Activated naive CD8-positive, alpha-beta T cell treated with anti-CD3 and anti-CD28 coated beads for 36 hours (primary cell): Measurements from ENCODE around the gene ETS1. TPM values are rescaled to one million over a fixed set of nuclear protein-coding genes. Genes with fewer than 3 reads are reported as not detected.

Source experiments
- DNase-seq: peaks from one replicate; pipeline ENCODE4 v3.0.0; 2021
- H3K27ac Mint-ChIP-seq: one replicate; pipeline ENCODE4 v1.8.0; 2022; ENCODE audit warnings: mild to moderate bottlenecking, moderate library complexity, mixed read lengths
- H3K27me3 Mint-ChIP-seq: one replicate; pipeline ENCODE4 v1.8.0; 2022; ENCODE audit warnings: mild to moderate bottlenecking, mixed read lengths
- H3K36me3 Mint-ChIP-seq: one replicate; pipeline ENCODE4 v1.8.0; 2021; ENCODE audit warnings: mild to moderate bottlenecking, mixed read lengths
- H3K4me1 Mint-ChIP-seq: one replicate; pipeline ENCODE4 v1.8.0; 2021; ENCODE audit warnings: mixed read lengths
- H3K4me3 Mint-ChIP-seq: one replicate; pipeline ENCODE4 v1.8.0; 2022; ENCODE audit warnings: mild to moderate bottlenecking, moderate library complexity, mixed read lengths
- H3K9me3 Mint-ChIP-seq: one replicate; pipeline ENCODE4 v1.8.0; 2022; ENCODE audit warnings: mixed read lengths
- total RNA-seq, 2 experiments: library from RNA; stranded (reverse); gene quantifications; one replicate each; pipeline ENCODE4 v1.2.3, GENCODE V29; 2021

ETS1 gene
- total RNA-seq, 2 experiments from 2014 or later: 426 to 430 TPM

DNA sequence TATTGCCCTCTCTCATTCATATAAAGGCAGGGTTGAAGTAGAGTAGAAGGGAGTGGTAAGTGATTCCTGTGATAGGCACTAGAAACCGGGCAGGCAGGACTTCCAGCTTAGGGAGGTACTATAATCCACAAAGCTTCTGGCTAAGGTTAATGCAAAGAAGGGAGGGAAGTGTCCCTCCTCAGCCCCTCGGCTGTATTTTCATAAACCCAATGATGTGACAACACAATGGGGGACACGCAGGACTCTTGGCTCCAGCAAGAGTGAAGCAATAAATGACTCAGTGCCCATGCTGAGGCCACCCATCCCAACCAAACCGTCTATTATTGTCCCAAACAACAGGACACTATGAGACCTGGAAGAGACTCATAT is 90.7 kb downstream of the ETS1 start:
- no peak for DNase-seq
- Mint-ChIP-seq H3K9me3 (no peaks in the 10 kb centered on the region), H3K36me3 (peaks cover 84% of the 10 kb centered on the region), H3K27me3 (no peaks in the 10 kb centered on the region), H3K4me3 (peak overlapping the region; percentile 79), H3K27ac (peak overlapping the region; percentile 96), H3K4me1 (peaks cover 95% of the 10 kb centered on the region)

- peaks cover 95% of the 10 kb centered on the region for H3K4me1 Mint-ChIP-seq
- DNase-seq: no peak
- H3K27me3 Mint-ChIP-seq: no peaks in the 10 kb centered on the region
- H3K4me3 Mint-ChIP-seq: peak overlapping the region; percentile 79
- peaks cover 84% of the 10 kb centered on the region for H3K36me3 Mint-ChIP-seq
- no peaks in the 10 kb centered on the region for H3K9me3 Mint-ChIP-seq
- peak overlapping the region; percentile 96 for H3K27ac Mint-ChIP-seq
Measured at GRCh38 chr11:128496249-128496648, 91.1 kb downstream of the ETS1 start.

- DNase-seq: no peak
- peaks cover 94% of the 10 kb centered on the region for H3K4me1 Mint-ChIP-seq
- peak overlapping the region; percentile 96 for H3K27ac Mint-ChIP-seq
- peaks cover 86% of the 10 kb centered on the region for H3K36me3 Mint-ChIP-seq
- H3K9me3 Mint-ChIP-seq: no peaks in the 10 kb centered on the region
- peak overlapping the region; percentile 79 for H3K4me3 Mint-ChIP-seq
- H3K27me3 Mint-ChIP-seq: no peaks in the 10 kb centered on the region
Measured at GRCh38 chr11:128494418-128495332, 92.7 kb downstream of the ETS1 start.

DNA sequence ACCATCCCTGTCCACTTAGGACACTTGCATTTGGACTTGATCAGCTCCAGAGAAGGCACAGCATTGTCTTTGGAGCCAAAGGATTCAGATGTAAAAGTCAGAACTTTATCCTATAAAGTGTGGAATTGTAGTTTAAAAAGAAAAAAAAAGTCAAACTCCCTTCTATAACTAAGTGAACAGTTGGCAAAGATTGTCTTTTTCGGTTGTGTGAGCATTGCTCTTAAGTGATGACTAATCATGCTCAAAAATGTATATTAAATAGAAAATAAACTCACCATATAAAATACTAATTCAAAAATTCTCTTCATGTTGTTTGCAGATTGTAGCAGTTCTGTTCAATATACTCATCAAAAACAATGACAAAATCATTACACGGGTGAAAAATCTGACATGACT is 93.8 kb downstream of the ETS1 start:
- Mint-ChIP-seq H3K36me3 (peaks cover 86% of the 10 kb centered on the region), H3K4me3 (peak overlapping the region; percentile 72), H3K9me3 (no peaks in the 10 kb centered on the region), H3K4me1 (peaks cover 94% of the 10 kb centered on the region), H3K27ac (peak overlapping the region; percentile 99), H3K27me3 (no peaks in the 10 kb centered on the region)
- DNase-seq: no peak

DNA sequence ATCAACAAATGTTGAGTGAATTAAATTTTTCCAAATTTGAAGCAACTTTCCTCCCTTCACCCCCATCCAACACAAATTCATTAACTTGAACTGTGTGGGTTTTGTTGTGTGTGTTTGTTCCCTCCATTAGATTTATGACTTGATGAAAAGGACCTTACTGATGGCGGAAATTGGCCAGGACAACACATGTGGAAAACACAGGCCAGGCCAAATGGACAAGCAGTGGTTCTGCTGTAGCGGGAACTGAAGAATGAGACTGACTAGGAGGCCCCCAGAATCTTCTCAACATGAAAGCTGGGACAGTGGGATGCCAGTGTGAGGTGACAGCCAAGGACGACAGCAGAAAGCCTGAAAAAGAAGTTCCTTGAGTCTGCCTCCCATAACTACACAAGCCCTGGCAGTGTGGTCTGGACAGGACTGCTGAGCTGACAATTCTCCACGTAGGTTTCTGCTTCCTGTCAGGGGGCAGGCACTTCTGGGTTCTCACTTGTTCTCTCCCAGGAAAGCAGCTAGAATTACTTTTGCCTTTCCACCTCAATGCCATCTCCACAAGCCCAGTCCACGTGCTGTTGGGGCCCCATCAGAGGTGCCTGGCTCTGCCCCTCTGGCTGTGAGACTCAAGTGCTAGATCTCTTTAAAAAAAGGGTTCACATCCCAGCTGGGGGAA is 94.3 kb downstream of the ETS1 start:
- no peak for DNase-seq
- H3K27me3 Mint-ChIP-seq: no peaks in the 10 kb centered on the region
- H3K4me3 Mint-ChIP-seq: peak overlapping the region; percentile 72

GRCh38 chr11:128492461-128492860 is 94.9 kb downstream of the ETS1 start:
- Mint-ChIP-seq H3K4me1 (peaks cover 94% of the 10 kb centered on the region), H3K9me3 (no peaks in the 10 kb centered on the region)

More for the DNA sequence above, 94.3 kb downstream of the ETS1 start:
- Mint-ChIP-seq H3K36me3 (peaks cover 90% of the 10 kb centered on the region), H3K9me3 (no peaks in the 10 kb centered on the region), H3K4me1 (peaks cover 95% of the 10 kb centered on the region), H3K27ac (peak overlapping the region; percentile 99)

GRCh38 chr11:128491195-128491936 is 96.0 kb downstream of the ETS1 start:
- Mint-ChIP-seq H3K36me3 (peaks cover 86% of the 10 kb centered on the region), H3K27me3 (no peaks in the 10 kb centered on the region), H3K4me1 (peaks cover 92% of the 10 kb centered on the region), H3K4me3 (peak overlapping the region; percentile 72), H3K27ac (peak overlapping the region; percentile 99), H3K9me3 (no peaks in the 10 kb centered on the region)
- no peak for DNase-seq

More at GRCh38 chr11:128492461-128492860, 94.9 kb downstream of the ETS1 start:
- Mint-ChIP-seq H3K4me3 (peak overlapping the region; percentile 72), H3K27me3 (no peaks in the 10 kb centered on the region), H3K27ac (peak overlapping the region; percentile 99), H3K36me3 (peaks cover 89% of the 10 kb centered on the region)
- DNase-seq: no peak

GRCh38 chr11:128490092-128490491 is 97.3 kb downstream of the ETS1 start:
- Mint-ChIP-seq H3K27me3 (no peaks in the 10 kb centered on the region), H3K4me1 (peaks cover 92% of the 10 kb centered on the region), H3K4me3 (peak overlapping the region; percentile 72), H3K36me3 (peaks cover 89% of the 10 kb centered on the region), H3K9me3 (no peaks in the 10 kb centered on the region), H3K27ac (peak overlapping the region; percentile 99)
- DNase-seq: no peak

DNA sequence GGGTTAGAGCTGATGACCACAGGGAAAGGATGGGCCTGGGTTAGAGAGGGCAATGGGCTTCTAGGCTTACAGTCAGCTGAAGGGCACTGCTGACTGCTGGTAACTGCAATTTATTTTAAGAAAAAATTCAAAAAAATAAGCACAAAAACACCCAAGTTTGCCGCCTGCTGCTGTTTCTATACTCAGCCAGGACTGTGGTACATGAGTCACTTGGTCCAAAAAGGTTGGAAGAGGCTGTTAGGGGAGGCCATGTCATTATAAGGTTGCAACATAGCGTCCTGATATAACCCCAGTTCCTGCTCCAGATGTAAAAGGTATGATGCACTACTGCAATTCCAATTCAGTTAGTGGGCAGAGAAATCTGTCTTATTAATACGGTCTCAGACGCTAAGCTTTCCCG is 98.9 kb downstream of the ETS1 start:
- no peaks in the 10 kb centered on the region for H3K9me3 Mint-ChIP-seq
- H3K4me1 Mint-ChIP-seq: peaks cover 92% of the 10 kb centered on the region
- H3K27me3 Mint-ChIP-seq: no peaks in the 10 kb centered on the region
- peak overlapping the region; percentile 99 for H3K27ac Mint-ChIP-seq
- peaks cover 95% of the 10 kb centered on the region for H3K36me3 Mint-ChIP-seq
- H3K4me3 Mint-ChIP-seq: peak overlapping the region; percentile 44
- peak; percentile 45 for DNase-seq

DNA sequence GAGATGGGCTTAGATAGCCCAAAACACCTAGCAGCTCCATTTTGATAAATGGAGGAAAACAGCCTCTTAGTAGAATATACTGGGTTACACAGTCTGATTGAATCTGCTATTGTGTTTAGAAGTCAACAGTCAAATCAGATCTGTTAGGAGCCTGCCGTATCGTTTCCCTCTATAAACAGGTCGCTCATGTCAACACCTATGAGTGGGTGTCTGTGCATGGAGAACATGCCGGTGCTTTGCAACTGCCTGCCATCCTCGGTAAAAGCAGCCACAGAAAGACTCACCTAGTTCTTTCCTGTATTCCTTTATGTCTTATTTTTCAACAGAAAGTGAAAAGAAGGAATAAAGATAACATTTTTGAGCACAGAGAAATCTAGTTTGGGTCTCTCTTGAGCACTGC is 99.4 kb downstream of the ETS1 start:
- peaks cover 95% of the 10 kb centered on the region for H3K36me3 Mint-ChIP-seq
- no peaks in the 10 kb centered on the region for H3K27me3 Mint-ChIP-seq
- peak overlapping the region; percentile 99 for H3K27ac Mint-ChIP-seq
- DNase-seq: no peak
- peaks cover 92% of the 10 kb centered on the region for H3K4me1 Mint-ChIP-seq
- peak overlapping the region; percentile 44 for H3K4me3 Mint-ChIP-seq
- H3K9me3 Mint-ChIP-seq: no peaks in the 10 kb centered on the region

GRCh38 chr11:128484172-128484571 is 103.2 kb downstream of the ETS1 start:
- no peaks in the 10 kb centered on the region for H3K9me3 Mint-ChIP-seq
- peak overlapping the region; percentile 78 for H3K4me3 Mint-ChIP-seq
- no peaks in the 10 kb centered on the region for H3K27me3 Mint-ChIP-seq
- peak overlapping the region; percentile 98 for H3K27ac Mint-ChIP-seq
- no peak for DNase-seq
- peaks cover 94% of the 10 kb centered on the region for H3K36me3 Mint-ChIP-seq
- peaks cover 93% of the 10 kb centered on the region for H3K4me1 Mint-ChIP-seq

DNA sequence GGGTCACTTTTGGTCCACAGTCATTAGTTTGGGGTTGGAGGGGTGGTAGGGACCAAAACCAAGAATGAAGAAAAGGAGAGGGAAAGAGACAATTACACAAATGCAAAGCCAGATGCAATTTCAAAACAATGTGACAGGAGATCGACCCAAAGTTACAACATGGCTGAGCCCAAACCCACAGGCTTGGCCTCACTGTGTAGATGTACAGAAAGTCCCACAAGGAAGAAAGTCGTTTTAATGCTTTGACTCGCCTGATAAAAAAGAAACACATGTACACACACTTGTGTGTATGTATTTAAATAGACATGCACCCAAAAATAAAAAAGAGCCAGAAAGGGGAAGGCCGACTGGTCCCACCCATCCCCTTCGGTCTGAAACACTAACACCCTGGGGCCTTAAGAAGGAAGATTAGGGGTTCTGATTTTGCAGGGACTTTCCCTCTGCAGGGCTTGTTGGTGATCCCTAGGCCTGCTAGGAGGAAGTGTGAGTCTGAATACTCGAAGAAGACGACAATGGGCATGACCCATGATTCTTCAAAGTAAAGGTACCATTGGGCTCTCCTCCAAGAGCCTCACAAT is 104.1 kb downstream of the ETS1 start:
- DNase-seq: no peak
- peaks cover 94% of the 10 kb centered on the region for H3K4me1 Mint-ChIP-seq
- peaks cover 94% of the 10 kb centered on the region for H3K36me3 Mint-ChIP-seq
- H3K4me3 Mint-ChIP-seq: peak overlapping the region; percentile 78
- peak overlapping the region; percentile 98 for H3K27ac Mint-ChIP-seq
- H3K27me3 Mint-ChIP-seq: no peaks in the 10 kb centered on the region
- no peaks in the 10 kb centered on the region for H3K9me3 Mint-ChIP-seq

DNA sequence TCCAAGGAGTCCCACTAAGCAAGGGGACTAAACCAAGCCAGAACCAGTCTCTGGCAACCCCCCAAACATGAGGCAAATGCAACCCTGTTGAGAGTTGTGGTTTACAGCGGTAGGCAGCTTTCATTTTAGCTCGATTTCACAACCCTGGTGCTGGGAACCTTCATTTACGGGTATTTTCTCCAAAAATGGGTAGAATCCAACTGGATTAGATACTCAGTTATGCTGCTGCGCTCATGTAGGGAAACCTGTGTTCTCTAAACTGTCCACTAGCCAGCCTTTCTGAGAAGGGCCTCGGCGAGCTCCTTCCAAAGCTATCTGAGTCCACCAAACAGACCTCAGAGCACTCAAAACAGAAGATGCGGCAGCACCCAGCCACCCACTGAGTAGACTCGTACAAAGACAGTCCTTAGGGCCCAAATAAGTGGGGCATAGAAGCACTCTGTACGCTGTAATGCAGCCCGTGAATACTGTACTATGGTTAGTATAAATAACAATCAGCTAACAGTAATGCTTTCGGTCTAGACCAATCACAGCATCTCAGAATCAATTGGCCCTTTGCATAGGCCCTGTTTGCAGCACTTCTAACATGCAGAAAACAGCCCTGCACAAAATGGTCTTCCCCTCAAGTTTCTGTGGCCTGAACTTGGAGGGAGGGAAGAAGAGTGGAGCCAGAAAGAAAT is 104.7 kb downstream of the ETS1 start:
- H3K27ac Mint-ChIP-seq: peak overlapping the region; percentile 98
- H3K9me3 Mint-ChIP-seq: no peaks in the 10 kb centered on the region
- peak overlapping the region; percentile 78 for H3K4me3 Mint-ChIP-seq
- no peaks in the 10 kb centered on the region for H3K27me3 Mint-ChIP-seq
- H3K4me1 Mint-ChIP-seq: peaks cover 92% of the 10 kb centered on the region
- H3K36me3 Mint-ChIP-seq: peaks cover 92% of the 10 kb centered on the region
- DNase-seq: peak; percentile 63

DNA sequence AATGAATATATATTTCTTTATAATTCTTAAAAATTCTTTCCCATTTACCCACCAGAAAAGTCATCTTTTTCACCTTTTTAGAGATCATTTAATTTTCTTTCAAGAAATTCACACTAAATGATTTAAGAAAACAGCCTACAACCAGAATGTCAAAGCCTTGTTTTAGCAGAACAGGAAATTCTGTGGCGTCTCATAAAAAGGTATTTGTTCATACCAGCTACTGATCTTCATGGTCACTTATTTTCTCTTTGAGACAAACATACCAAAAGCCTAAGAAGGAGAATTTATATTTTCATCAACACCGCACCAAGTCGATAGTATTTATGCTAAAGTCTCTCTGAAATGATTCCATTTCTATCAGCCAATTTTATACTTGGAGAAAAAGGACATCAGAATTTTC is 105.3 kb downstream of the ETS1 start:
- Mint-ChIP-seq H3K4me3 (peak overlapping the region; percentile 78), H3K36me3 (peaks cover 96% of the 10 kb centered on the region), H3K27ac (peak overlapping the region; percentile 98), H3K9me3 (no peaks in the 10 kb centered on the region), H3K27me3 (no peaks in the 10 kb centered on the region), H3K4me1 (peaks cover 96% of the 10 kb centered on the region)
- DNase-seq: no peak
